A673 (cell line): Measurements from ENCODE around the gene B4GALNT1. TPM values are rescaled to one million over a fixed set of nuclear protein-coding genes. Genes with fewer than 3 reads are reported as not detected.
"Not testable (repeated sequence)": the region's sequence is repeated elsewhere in the genome, so short reads cannot be mapped to it uniquely, and the experiment has no call there.

ENCODE experiments used
- BruUV-seq: library from RNA; stranded (reverse); fragments of 400-500 nt; replicated peaks from 2 replicates; lab custom pipeline; 2021; lab: Mats Ljungman, UMichigan
- CTCF ChIA-PET: fragments of 300-600 bp; sonication (Branson Sonifier 250); formaldehyde crosslinking; loops from one replicate; lab custom pipeline; 2022; ENCODE audit warnings: antibody characterized with exemption; lab: Charles Lee
- POLR2A ChIA-PET: fragments of 300-600 bp; sonication (Branson Sonifier 250); formaldehyde crosslinking; loops from one replicate; lab custom pipeline; 2022; ENCODE audit warnings: antibody characterized with exemption; ENCODE audit not compliant: low non-redundant PET; lab: Charles Lee
- DNase-seq: peaks from one replicate; pipeline ENCODE4 v3.0.0-alpha.2; 2015; ENCODE audit warnings: low spot score
- H3K27ac ChIP-seq: fragments of 200-600 bp; sonication (generic); 2 replicates; pipeline ENCODE4 v1.5.1; 2016; ENCODE audit warnings: mixed run types, low read depth, mild to moderate bottlenecking, mixed read lengths, antibody characterized with exemption, low read length; ENCODE audit not compliant: poor library complexity, severe bottlenecking
- H3K27me3 ChIP-seq: fragments of 200-600 bp; sonication (generic); replicated peaks from 2 replicates; pipeline ENCODE4 v1.6.1; 2017; ENCODE audit warnings: mixed run types, low read depth, mild to moderate bottlenecking, mixed read lengths, antibody characterized with exemption, low read length; ENCODE audit not compliant: insufficient read depth, poor library complexity
- H3K36me3 ChIP-seq: fragments of 200-600 bp; sonication (generic); 2 replicates; pipeline ENCODE4 v1.6.1; 2016; ENCODE audit warnings: mixed run types, mild to moderate bottlenecking, mixed read lengths, antibody characterized with exemption, low read length; ENCODE audit not compliant: insufficient read depth, poor library complexity, severe bottlenecking
- H3K4me1 ChIP-seq: fragments of 200-600 bp; sonication (generic); 2 replicates; pipeline ENCODE4 v1.6.1; 2017; ENCODE audit warnings: mixed run types, mild to moderate bottlenecking, mixed read lengths, antibody characterized with exemption, low read length; ENCODE audit not compliant: insufficient read depth, poor library complexity, severe bottlenecking
- H3K4me3 ChIP-seq: fragments of 200-600 bp; sonication (generic); 2 replicates; pipeline ENCODE4 v1.5.1; 2016; ENCODE audit warnings: low read depth, mixed run types, mild to moderate bottlenecking, mixed read lengths, low read length; ENCODE audit not compliant: poor library complexity, severe bottlenecking
- H3K9me3 ChIP-seq: fragments of 200-600 bp; sonication (generic); 2 replicates; pipeline ENCODE4 v1.6.1; 2016; ENCODE audit warnings: mixed run types, low read depth, mild to moderate bottlenecking, mixed read lengths, antibody characterized with exemption, low read length; ENCODE audit not compliant: poor library complexity, severe bottlenecking
- EZH2 ChIP-seq: fragments of 200-600 bp; sonication (generic); IDR thresholded peaks from 2 replicates; pipeline ENCODE4 v1.6.1; 2017; ENCODE audit warnings: borderline replicate concordance, low read depth, mild to moderate bottlenecking, mixed read lengths, antibody characterized with exemption, low read length; ENCODE audit not compliant: poor library complexity, severe bottlenecking
- intact Hi-C: fragments of 100-400 bp; cut with micrococcal nuclease; formaldehyde crosslinking; loops from one replicate; pipeline ENCODE4 v1.10.0; 2022; ENCODE audit not compliant: unreplicated experiment
- total RNA-seq: library from RNA; stranded (reverse); gene quantifications from 2 replicates; pipeline ENCODE4 v1.2.3, GENCODE V29; 2021
- TF ChIP-seq, protein P1 (sequence below): fragments of 300-800, 200-600 bp; sonication (generic); conservative IDR thresholded peaks from 2 replicates; pipeline ENCODE4 v1.5.1; 2017; ENCODE audit warnings: low read depth, mild to moderate bottlenecking, antibody characterized with exemption, low read length, moderate library complexity, mixed read lengths

Gene B4GALNT1
- total RNA-seq, 1 experiment from 2014 or later, result 34.5 TPM

GRCh38 chr12:57620245-57620935 is 12.6 kb downstream of the B4GALNT1 start:
- DNase-seq, result no peak
- no peak overlapping the region for H3K27ac ChIP-seq
- H3K4me3 ChIP-seq, result no peak overlapping the region
- TF ChIP-seq, protein P1, sequence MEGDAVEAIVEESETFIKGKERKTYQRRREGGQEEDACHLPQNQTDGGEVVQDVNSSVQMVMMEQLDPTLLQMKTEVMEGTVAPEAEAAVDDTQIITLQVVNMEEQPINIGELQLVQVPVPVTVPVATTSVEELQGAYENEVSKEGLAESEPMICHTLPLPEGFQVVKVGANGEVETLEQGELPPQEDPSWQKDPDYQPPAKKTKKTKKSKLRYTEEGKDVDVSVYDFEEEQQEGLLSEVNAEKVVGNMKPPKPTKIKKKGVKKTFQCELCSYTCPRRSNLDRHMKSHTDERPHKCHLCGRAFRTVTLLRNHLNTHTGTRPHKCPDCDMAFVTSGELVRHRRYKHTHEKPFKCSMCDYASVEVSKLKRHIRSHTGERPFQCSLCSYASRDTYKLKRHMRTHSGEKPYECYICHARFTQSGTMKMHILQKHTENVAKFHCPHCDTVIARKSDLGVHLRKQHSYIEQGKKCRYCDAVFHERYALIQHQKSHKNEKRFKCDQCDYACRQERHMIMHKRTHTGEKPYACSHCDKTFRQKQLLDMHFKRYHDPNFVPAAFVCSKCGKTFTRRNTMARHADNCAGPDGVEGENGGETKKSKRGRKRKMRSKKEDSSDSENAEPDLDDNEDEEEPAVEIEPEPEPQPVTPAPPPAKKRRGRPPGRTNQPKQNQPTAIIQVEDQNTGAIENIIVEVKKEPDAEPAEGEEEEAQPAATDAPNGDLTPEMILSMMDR, result no peak
- no peak for TF ChIP-seq EZH2
- ChIA-PET POLR2A (no interaction called here), CTCF (interaction anchor here (1.1 to 2.6 kb wide), 2 partner anchors 37 to 162 kb away, joined by 4 to 9 read pairs; no protein-coding TSS in a partner anchor)
- no peaks in the 10 kb centered on the region for H3K9me3 ChIP-seq
- no TSS peak for BruUV-seq
- intact Hi-C loops, result no loop called here
- peaks cover 3% of the 10 kb centered on the region for H3K36me3 ChIP-seq
- H3K27me3 ChIP-seq, result peaks cover 13% of the 10 kb centered on the region
- peaks cover 15% of the 10 kb centered on the region for H3K4me1 ChIP-seq

DNA sequence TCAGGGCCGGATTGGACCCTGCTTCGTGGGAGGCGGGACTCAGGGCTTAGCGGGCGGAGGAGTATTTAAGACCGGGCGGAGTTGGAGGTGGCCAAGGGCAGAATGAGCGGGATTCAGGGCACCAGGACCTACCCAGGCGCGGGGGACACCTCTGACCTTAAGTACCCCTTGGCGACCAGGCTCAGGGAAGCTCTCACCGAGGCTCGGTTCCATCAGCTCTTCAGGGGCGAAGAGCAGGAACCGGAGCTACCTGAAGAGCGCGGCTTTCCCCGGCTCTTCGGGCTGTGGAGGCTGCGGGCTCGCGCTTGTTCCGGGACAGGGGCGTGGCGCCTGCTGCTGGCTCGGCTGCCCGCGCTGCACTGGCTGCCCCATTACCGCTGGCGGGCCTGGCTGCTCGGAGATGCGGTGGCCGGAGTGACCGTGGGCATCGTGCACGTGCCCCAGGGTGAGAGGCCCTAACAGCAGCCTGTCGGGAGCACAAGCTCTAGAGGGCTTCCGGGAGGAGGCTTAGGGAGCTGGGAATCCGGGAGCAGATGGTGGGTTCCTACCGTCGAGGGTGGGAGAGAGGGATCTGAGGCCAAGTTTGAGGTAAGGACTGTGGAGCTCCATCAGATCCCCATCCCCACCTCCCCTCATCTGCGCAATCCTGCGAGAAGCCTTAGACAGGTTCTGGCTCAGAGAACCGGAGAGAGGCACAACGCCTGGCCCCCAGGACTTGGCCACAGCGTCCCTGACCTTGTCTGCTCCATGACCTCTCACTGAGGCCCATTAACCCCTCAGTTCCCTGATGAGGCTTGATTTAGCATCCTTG is 13.4 kb downstream of the B4GALNT1 start:
- intact Hi-C loops, result no loop called here
- H3K27me3 ChIP-seq, result peaks cover 13% of the 10 kb centered on the region
- BruUV-seq, result no TSS peak
- H3K4me1 ChIP-seq, result peaks cover 15% of the 10 kb centered on the region
- POLR2A ChIA-PET, result no interaction called here
- H3K4me3 ChIP-seq, result no peak overlapping the region
- CTCF ChIA-PET, result interaction anchor here (0.9 to 2.6 kb wide), 3 partner anchors 35 to 161 kb away, joined by 3 to 9 read pairs (median 4); no protein-coding TSS in a partner anchor
- H3K27ac ChIP-seq, result no peak overlapping the region
- H3K36me3 ChIP-seq, result peaks cover 10% of the 10 kb centered on the region
- no peak for TF ChIP-seq EZH2
- TF ChIP-seq, protein P1, result no peak
- DNase-seq, result no peak
- no peaks in the 10 kb centered on the region for H3K9me3 ChIP-seq

- DNase-seq, result no peak
- peaks cover 13% of the 10 kb centered on the region for H3K27me3 ChIP-seq
- POLR2A ChIA-PET, result no interaction called here
- CTCF ChIA-PET, result interaction anchor here (0.9 to 2.6 kb wide), 2 partner anchors 34 to 36 kb away, joined by 3 to 9 read pairs; no protein-coding TSS in a partner anchor
- H3K4me1 ChIP-seq, result peaks cover 15% of the 10 kb centered on the region
- peaks cover 10% of the 10 kb centered on the region for H3K36me3 ChIP-seq
- H3K27ac ChIP-seq, result no peak overlapping the region
- no peaks in the 10 kb centered on the region for H3K9me3 ChIP-seq
- BruUV-seq, result no TSS peak
- no peak overlapping the region for H3K4me3 ChIP-seq
- TF ChIP-seq, protein P1, result no peak
- TF ChIP-seq EZH2, result no peak
- intact Hi-C loops, result no loop called here
These were observed 14.0 kb downstream of the B4GALNT1 start for GRCh38 chr12:57618966-57619433.

GRCh38 chr12:57618431-57618830 is 14.6 kb downstream of the B4GALNT1 start:
- Histone ChIP-seq H3K4me1 (peaks cover 19% of the 10 kb centered on the region), H3K27me3 (peaks cover 13% of the 10 kb centered on the region)
- DNase-seq, CTCF ChIA-PET, intact Hi-C loops, H3K9me3 ChIP-seq, BruUV-seq, POLR2A ChIA-PET, H3K27ac ChIP-seq, H3K4me3 ChIP-seq, H3K36me3 ChIP-seq: not testable (repeated sequence)
